HPDE6-E6E7 (cell line): ENCODE data around the gene CCDC89.
A peak's percentile ranks its signal among the peaks of the same experiment; 100 is the strongest.
"Not testable (repeated sequence)": the region's sequence is repeated elsewhere in the genome, so short reads cannot be mapped to it uniquely, and the experiment has no call there.

Source experiments
- DNase-seq: peaks from one replicate; pipeline ENCODE4 v3.0.0; 2011; ENCODE audit warnings: missing footprints; ENCODE audit errors: extremely low spot score

CCDC89 gene

GRCh38 chr11:85694385-85694980 lies 8.5 kb upstream of the CCDC89 start:
- peak; percentile 34 for DNase-seq

- DNase-seq = no peak
These were observed 723 bp downstream of the CCDC89 start for GRCh38 chr11:85685125-85685819.

- DNase-seq = no peak
These were observed 3.4 kb downstream of the CCDC89 start for GRCh38 chr11:85682330-85683305.

GRCh38 chr11:85680897-85681296 lies 5.1 kb downstream of the CCDC89 start:
- DNase-seq = no peak

DNA sequence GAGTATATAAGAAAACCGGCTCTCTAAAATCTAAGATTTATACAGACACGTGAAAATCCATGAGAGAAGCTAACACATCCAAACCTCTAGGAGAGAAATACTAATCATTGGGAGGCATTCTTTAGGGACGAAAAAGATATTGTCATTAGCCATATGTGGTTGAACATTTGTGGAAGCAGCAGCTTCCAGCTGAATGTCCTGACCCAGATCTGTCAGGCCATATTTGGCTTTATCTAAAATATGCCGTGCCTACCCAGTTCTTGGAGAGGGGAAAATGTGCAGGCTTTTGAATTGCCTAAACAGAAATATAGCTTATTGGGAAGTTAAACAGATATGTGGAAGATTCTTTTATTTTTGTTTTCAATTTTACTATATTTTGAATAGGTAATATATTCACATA lies 6.4 kb downstream of the CCDC89 start:
- DNase-seq = no peak

GRCh38 chr11:85673393-85673792 lies 12.6 kb downstream of the CCDC89 start:
- DNase-seq = no peak

GRCh38 chr11:85672105-85672902 lies 13.7 kb downstream of the CCDC89 start:
- no peak for DNase-seq

- not testable (repeated sequence) for DNase-seq
These were observed 14.9 kb downstream of the CCDC89 start for GRCh38 chr11:85670949-85671663.

DNA sequence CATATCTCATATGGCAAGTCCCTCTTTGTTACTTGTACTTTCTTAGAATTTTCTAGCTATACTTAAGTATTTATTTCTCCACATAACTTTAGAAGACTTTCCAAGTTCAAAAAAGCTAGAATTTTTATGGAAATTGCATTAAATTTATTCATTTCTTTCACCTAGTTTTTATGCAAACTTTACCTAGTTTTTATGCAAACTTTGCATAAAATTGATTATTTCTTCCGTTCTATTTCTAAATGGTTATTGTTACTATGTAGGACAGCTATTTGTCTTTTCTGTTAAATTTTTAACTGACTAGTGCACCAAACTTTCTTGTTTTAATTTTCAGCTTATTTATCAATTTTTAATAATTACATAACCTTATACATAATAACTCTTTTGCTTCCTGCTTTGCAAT lies 17.8 kb downstream of the CCDC89 start:
- DNase-seq = no peak

- DNase-seq = no peak
These were observed 19.3 kb downstream of the CCDC89 start for GRCh38 chr11:85666687-85667086.

- DNase-seq = no peak
These were observed 20.3 kb downstream of the CCDC89 start for GRCh38 chr11:85665733-85666132.

GRCh38 chr11:85664615-85665481 lies 21.1 kb downstream of the CCDC89 start, which contains the start of gene CREBZF:
Gene CREBZF (minus strand): TSS chr11:85665129. CDS start chr11:85664875, 254 bp downstream.
- peak; percentile 86 for DNase-seq

- peak; percentile 27 for DNase-seq
These were observed 22.0 kb downstream of the CCDC89 start for GRCh38 chr11:85663753-85664614.

DNA sequence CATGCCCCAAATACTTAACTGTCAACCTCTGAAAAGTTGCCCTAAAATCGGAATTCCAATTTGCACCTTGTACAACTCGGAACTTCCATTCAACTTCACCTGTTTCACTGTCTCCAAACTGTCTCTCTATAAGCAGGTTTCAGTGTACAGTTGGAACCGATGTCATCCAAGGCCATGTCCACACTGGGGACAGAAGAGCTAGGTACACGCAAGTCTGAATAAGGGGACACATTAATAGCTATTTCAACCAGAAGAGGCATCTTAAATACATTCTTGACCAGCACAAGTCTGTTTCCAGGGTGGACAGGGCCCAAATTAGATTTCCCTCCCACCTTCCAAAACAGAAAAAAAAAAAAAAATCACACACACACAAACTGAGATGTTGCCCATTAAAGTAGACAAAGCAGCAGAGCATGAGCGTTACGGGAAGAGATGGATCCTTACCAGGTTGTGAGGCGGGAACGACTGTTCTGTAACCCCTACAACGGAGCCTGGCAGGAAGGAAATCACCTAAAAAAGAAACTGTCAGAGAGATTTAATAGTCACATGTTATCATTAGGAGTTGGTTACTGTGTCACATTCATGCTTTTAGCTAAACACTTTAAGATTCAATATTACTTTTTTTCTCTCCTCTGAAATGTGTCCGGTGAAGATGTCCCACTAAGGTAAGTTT lies 22.8 kb downstream of the CCDC89 start:
- DNase-seq = no peak

DNA sequence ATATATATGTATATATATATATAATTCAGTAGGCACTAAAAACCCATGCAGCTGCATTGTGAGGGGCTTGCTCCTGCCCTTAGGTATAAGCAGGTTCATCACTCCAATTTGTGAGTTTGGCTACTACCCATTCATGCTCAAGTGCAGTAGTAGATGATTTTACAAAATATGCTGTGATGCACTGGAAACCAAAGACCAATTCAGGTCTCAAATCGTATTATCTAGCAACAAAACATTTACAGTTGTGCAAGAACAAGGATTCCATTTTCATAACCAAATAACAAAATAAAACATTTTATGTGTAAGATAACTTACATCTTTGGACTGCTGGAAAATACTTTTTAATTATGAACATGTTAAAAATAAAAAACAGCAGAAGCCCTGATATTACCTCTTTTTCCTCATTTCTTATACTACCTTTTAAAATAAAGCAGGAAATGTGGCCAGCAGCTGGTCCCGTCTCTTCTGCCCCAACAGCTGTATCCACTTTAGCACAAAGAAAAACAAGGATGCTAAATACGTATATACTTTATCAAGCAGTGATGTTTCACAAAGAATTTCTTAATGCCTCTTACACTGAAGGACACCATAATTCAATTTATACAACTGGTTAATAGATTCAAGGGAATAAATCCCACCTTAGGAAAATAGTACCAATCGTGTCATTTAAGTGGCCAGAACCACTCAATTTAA lies 23.9 kb downstream of the CCDC89 start:
- no peak for DNase-seq

- DNase-seq = no peak
These were observed 27.8 kb downstream of the CCDC89 start for GRCh38 chr11:85658180-85658579.

- no peak for DNase-seq
These were observed 29.2 kb downstream of the CCDC89 start for GRCh38 chr11:85656777-85657176.

GRCh38 chr11:85654343-85654742 lies 31.7 kb downstream of the CCDC89 start:
- not testable (repeated sequence) for DNase-seq
